GM12878 (cell line): ENCODE results near the gene PIP5KL1. TPM values are rescaled to one million over a fixed set of nuclear protein-coding genes. Genes with fewer than 3 reads are reported as not detected.

Experiments used
- ATAC-seq: fragments of 200-7000 bp; cut with Tn5 transposase; 3 replicates; pipeline ENCODE4 v1.9.1; 2020; ENCODE audit warnings: mild to moderate bottlenecking, moderate library complexity
- BruUV-seq: library from RNA; stranded (reverse); fragments of 400-500 nt; replicated peaks from 2 replicates; lab custom pipeline; 2021; lab: Mats Ljungman, UMichigan
- CTCF ChIA-PET: fragments of 300-600 bp; sonication (Branson Sonifier 250); formaldehyde crosslinking; extraction: SDS; loops from one replicate; lab custom pipeline; 2021; ENCODE audit warnings: inconsistent platforms; lab: Yijun Ruan, JAX
- POLR2A ChIA-PET: fragments of 350-600 bp; formaldehyde crosslinking; extraction: SDS; loops from one replicate; lab custom pipeline; 2021; ENCODE audit warnings: inconsistent platforms; lab: Charles Lee
- RAD21 ChIA-PET: fragments of 300-600 bp; sonication (Branson Sonifier 250); formaldehyde crosslinking; loops from one replicate; lab custom pipeline; 2023; ENCODE audit warnings: antibody characterized with exemption; ENCODE audit not compliant: unreplicated experiment; lab: Charles Lee
- SMC1A ChIA-PET: fragments of 300-600 bp; sonication (Branson Sonifier 250); formaldehyde crosslinking; loops from one replicate; lab custom pipeline; 2023; ENCODE audit not compliant: unreplicated experiment, uncharacterized antibody; lab: Charles Lee
- DNase-seq: peaks from one replicate; pipeline ENCODE4 v3.0.0-alpha.2; 2011; ENCODE audit warnings: low read depth, low spot score
- FAIRE-seq: peaks from 3 replicates; lab custom pipeline; 2011; peaks lifted over from hg19 to GRCh38; lab: Jason Lieb, UNC
- H2AFZ ChIP-seq: 2 replicates; pipeline ENCODE4 v1.6.0; 2011; ENCODE audit warnings: low read depth, low read length, control low read depth; ENCODE audit not compliant: control insufficient read depth
- H3K27ac ChIP-seq: 2 replicates; pipeline ENCODE4 v1.5.1; 2011; ENCODE audit warnings: control low read depth; ENCODE audit not compliant: control insufficient read depth, insufficient read depth
- H3K27me3 ChIP-seq, 2 experiments: replicated peaks in 1 of 2; 2 replicates each; pipeline versions ENCODE4 v1.6.0 to v1.6.1; 2011; ENCODE audit warnings: low read length in 1 of 2; ENCODE audit not compliant: control insufficient read depth in 2 of 2, insufficient read depth in 2 of 2
- H3K36me3 ChIP-seq, 2 experiments: 2 replicates each; pipeline ENCODE4 v1.5.1; 2011; ENCODE audit warnings: low read length in 1 of 2; ENCODE audit not compliant: control insufficient read depth in 2 of 2, insufficient read depth in 2 of 2
- H3K4me1 ChIP-seq: 2 replicates; pipeline ENCODE4 v1.6.1; 2011; ENCODE audit warnings: mild to moderate bottlenecking, low read length, moderate library complexity, mixed read lengths; ENCODE audit not compliant: control insufficient read depth, insufficient read depth
- H3K4me2 ChIP-seq: 2 replicates; pipeline ENCODE4 v1.6.0; 2011; ENCODE audit warnings: control low read depth; ENCODE audit not compliant: control insufficient read depth, insufficient read depth
- H3K4me3 ChIP-seq: fragments of 200-600 bp; sonication (generic); 2 replicates; pipeline ENCODE4 v1.5.1; 2016
- H3K79me2 ChIP-seq: 2 replicates; pipeline ENCODE4 v1.6.0; 2011; ENCODE audit warnings: low read length; ENCODE audit not compliant: control insufficient read depth, insufficient read depth
- H3K9ac ChIP-seq: 2 replicates; pipeline ENCODE4 v1.8.0; 2011; ENCODE audit warnings: low read length, control low read depth, mixed read lengths; ENCODE audit not compliant: control insufficient read depth, insufficient read depth
- H3K9me3 ChIP-seq: replicated peaks from 3 replicates; pipeline ENCODE4 v1.5.1; 2011; ENCODE audit warnings: mild to moderate bottlenecking, low read length; ENCODE audit not compliant: control insufficient read depth, insufficient read depth
- H4K20me1 ChIP-seq: 2 replicates; pipeline ENCODE4 v1.6.0; 2011; ENCODE audit not compliant: control insufficient read depth, insufficient read depth
- BCL3 ChIP-seq: IDR thresholded peaks from 2 replicates; pipeline ENCODE4 v1.6.1; 2011; ENCODE audit warnings: borderline replicate concordance, low read depth, mild to moderate bottlenecking, moderate library complexity, low read length; ENCODE audit not compliant: insufficient read depth, poor library complexity, severe bottlenecking
- E2F8 ChIP-seq: fragments of 450-650 bp; IDR thresholded peaks from 2 replicates; pipeline ENCODE4 v1.6.1; 2018; ENCODE audit warnings: mild to moderate bottlenecking, low read depth, moderate library complexity; ENCODE audit not compliant: partially characterized antibody
- MEF2B ChIP-seq: fragments of 450-650 bp; IDR thresholded peaks from 2 replicates; pipeline ENCODE4 v1.6.1; 2018; ENCODE audit warnings: mild to moderate bottlenecking, moderate library complexity; ENCODE audit not compliant: partially characterized antibody, poor library complexity, severe bottlenecking
- PRDM15 ChIP-seq: fragments of 450-650 bp; formaldehyde crosslinking; IDR thresholded peaks from 2 replicates; pipeline ENCODE4 v1.4.0; 2020; ENCODE audit warnings: mild to moderate bottlenecking, moderate library complexity
- SMC3 ChIP-seq: IDR thresholded peaks from 2 replicates; pipeline ENCODE4 v1.6.1; 2011; ENCODE audit warnings: low read length, improper control_type of control experiment, borderline replicate concordance
- WRNIP1 ChIP-seq: IDR thresholded peaks from 2 replicates; pipeline ENCODE4 v1.6.1; 2011; ENCODE audit warnings: low read depth, low read length, improper control_type of control experiment, borderline replicate concordance
- ZNF384 ChIP-seq: IDR thresholded peaks from 2 replicates; pipeline ENCODE4 v1.6.1; 2012; ENCODE audit warnings: low read depth, mild to moderate bottlenecking, low read length, improper control_type of control experiment, borderline replicate concordance
- WGBS: methylation state at CpG from one replicate; pipeline ENCODE4 v1.1.6; 2016; ENCODE audit warnings: low lambda C conversion rate; ENCODE audit not compliant: insufficient replicate concordance, insufficient coverage; ENCODE audit errors: missing lambda C conversion rate; 5-methylcytosine and 5-hydroxymethylcytosine counted together
- in situ Hi-C: fragments of 300-500 bp; cut with MboI; formaldehyde crosslinking; loops from 9 replicates; pipeline ENCODE4 v1.14.3; 2018; ENCODE audit warnings: mixed read lengths
- intact Hi-C: fragments of 100-400 bp; cut with micrococcal nuclease; formaldehyde crosslinking; loops from one replicate; pipeline ENCODE4 v1.14.2; 2022; ENCODE audit not compliant: unreplicated experiment
- polyA plus RNA-seq, 11 experiments: library from polyadenylated mRNA; depleted of rRNA in 4 of 11; unstranded in 6 of 11; stranded (reverse) in 5 of 11; fragments of >200 nt; fragmentation: Nextera tagmentation in 4 of 11; fragmentation: Illumina TruSeq in 1 of 11; extraction: Ambion mirVana in 4 of 11; extraction: Trizol in 1 of 11; gene quantifications; 1 replicate in 1 of 11; 2 replicates in 10 of 11; pipeline versions ENCODE4 v1.2.1 to v1.2.3, GENCODE V29; 2011 to 2016; ENCODE audit warnings: inconsistent platforms in 2 of 11, missing spikeins in 2 of 11, low read depth in 1 of 11
- total RNA-seq, 4 experiments: library from RNA; depleted of rRNA in 3 of 4; stranded (reverse); fragments of >200 nt in 3 of 4; fragmentation: Illumina TruSeq in 1 of 4; extraction: Trizol in 1 of 4; gene quantifications; 2 replicates each; pipeline versions ENCODE4 v1.2.1 to v1.2.3, GENCODE V29; 2013 to 2021

The PIP5KL1 gene
- total and polyA plus RNA-seq, 10 of the 15 experiments (the other 5 are each of a cell fraction or from before 2014, with no cell fraction given) = 0.04 to 0.67 (median 0.43) TPM; not detected in 2

GRCh38 chr9:127945942-127946341 lies 15.4 kb upstream of the PIP5KL1 start:
- in situ Hi-C loops (no loop called here), intact Hi-C loops (no loop called here)
- no peak for FAIRE-seq
- H3K9ac ChIP-seq = no peak overlapping the region
- no TSS peak for BruUV-seq
- no peak overlapping the region for H3K4me3 ChIP-seq
- RAD21 ChIA-PET = no interaction called here
- ATAC-seq = no peak
- peaks cover 7% of the 10 kb centered on the region for H3K4me1 ChIP-seq
- 97% methylated on average over 9 of the region's 9 CpGs for WGBS
- no peaks in the 10 kb centered on the region for H4K20me1 ChIP-seq
- no peaks in the 10 kb centered on the region for H3K79me2 ChIP-seq
- TF ChIP-seq MEF2B = no peak
- TF ChIP-seq SMC3 = no peak
- TF ChIP-seq BCL3 = no peak
- H3K36me3 ChIP-seq = peaks cover 0 to 11% of the 10 kb centered on the region in 2 experiments; a peak in 3 of 4 replicates
- POLR2A ChIA-PET = no interaction called here
- H3K27me3 ChIP-seq = no peaks in the 10 kb centered on the region
- no peak overlapping the region for H3K27ac ChIP-seq
- no peak overlapping the region for H2AFZ ChIP-seq
- DNase-seq = no peak
- SMC1A ChIA-PET = no interaction called here
- no peaks in the 10 kb centered on the region for H3K9me3 ChIP-seq
- H3K4me2 ChIP-seq = no peak overlapping the region
- CTCF ChIA-PET = interaction anchor here (7.7 to 13.8 kb wide), 2 partner anchors 86 to 91 kb away, joined by 261 to 332 read pairs; no protein-coding TSS in a partner anchor

- Histone ChIP-seq H3K9me3 (no peaks in the 10 kb centered on the region), H4K20me1 (no peaks in the 10 kb centered on the region), H3K27me3 (no peaks in the 10 kb centered on the region), H2AFZ (no peak overlapping the region), H3K4me3 (no peak overlapping the region), H3K9ac (no peak overlapping the region), H3K4me2 (no peak overlapping the region), H3K27ac (no peak overlapping the region), H3K4me1 (peaks cover 7% of the 10 kb centered on the region), H3K36me3 (peaks cover 0 to 11% of the 10 kb centered on the region in 2 experiments; a peak in 3 of 4 replicates), H3K79me2 (no peaks in the 10 kb centered on the region)
- ATAC-seq (no peak), FAIRE-seq (no peak), DNase-seq (no peak)
- SMC1A ChIA-PET = interaction anchor here (7.2 kb wide), 1 partner anchor 88 kb away, joined by 84 read pairs; no protein-coding TSS in a partner anchor
- CTCF ChIA-PET = interaction anchor here (5.4 to 7.7 kb wide), 2 partner anchors 91 to 173 kb away, joined by 22 to 261 read pairs; no protein-coding TSS in a partner anchor
- WGBS = 95% methylated on average over 23 of the region's 24 CpGs
- intact Hi-C loops (no loop called here), in situ Hi-C loops (no loop called here)
- RAD21 ChIA-PET = interaction anchor here (0.5 kb wide), 1 partner anchor 51 kb away, joined by 3 read pairs; no protein-coding TSS in a partner anchor
- BruUV-seq = no TSS peak
- POLR2A ChIA-PET = no interaction called here
- TF ChIP-seq ZNF384 (no peak), WRNIP1 (no peak), E2F8 (no peak), PRDM15 (CRISPR knock-in tag) (no peak)
Observed at GRCh38 chr9:127945338-127945737, 14.8 kb upstream of the PIP5KL1 start.
